CD4-positive, alpha-beta T cell treated with Interleukin-1 beta for 1 hour (primary cell): ENCODE data around the gene CDKN2B-AS1.

Source experiments
- DNase-seq, 2 donors: peaks; one replicate each; pipeline ENCODE4 v3.0.0-alpha.2; 2020 to 2022

The CDKN2B-AS1 gene

DNA sequence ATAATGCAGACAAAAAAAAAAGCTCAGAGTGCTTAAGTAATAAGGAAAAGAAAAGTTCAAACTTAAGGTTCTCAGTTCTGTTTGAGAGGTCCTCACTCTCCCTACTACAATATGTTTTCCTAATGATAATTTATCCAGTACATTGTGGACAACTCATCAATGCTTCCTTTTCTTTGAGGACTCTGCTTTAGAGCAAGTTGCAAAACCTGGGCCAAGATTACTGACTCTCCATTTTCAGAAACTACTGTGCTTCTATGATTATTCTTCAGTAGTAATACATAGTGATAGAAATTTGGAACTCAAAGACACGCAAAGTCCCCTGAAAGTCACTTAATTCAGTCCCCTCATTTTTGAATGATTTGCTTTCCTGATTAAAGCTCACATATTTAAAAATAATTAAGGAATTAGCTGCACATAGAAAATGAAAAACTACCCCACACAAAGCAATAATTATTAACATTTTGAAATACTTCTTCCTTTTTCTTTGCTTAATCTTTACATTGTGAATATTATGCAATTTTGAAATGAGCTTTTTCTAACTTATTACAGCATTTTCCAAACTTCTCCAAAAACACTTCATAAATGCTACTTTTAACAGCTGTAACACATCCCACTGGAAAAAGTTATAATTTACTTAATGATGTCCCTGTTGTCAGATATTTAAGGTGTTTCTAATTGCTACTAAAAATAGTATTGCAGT, 11.6 kb upstream of the CDKN2B-AS1 start:
- no peak for DNase-seq

DNA sequence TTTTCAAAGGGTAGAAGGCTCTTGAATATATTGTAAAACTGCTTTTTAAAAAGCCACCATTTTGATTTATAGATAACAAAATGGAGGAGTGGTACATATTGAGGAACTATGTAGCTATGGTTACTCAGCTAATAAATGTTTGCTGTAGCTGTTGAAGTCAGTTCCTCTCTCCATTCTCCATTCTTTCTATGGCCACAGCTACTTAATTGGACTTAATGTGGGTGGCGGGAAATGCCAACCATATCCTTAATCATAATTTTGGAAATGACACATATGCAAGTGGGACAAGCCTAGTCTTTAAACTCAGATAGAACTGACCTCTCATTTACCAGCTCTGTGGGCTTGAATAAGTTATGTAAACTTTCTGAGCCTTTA, 11.0 kb upstream of the CDKN2B-AS1 start:
- DNase-seq, result no peak

DNA sequence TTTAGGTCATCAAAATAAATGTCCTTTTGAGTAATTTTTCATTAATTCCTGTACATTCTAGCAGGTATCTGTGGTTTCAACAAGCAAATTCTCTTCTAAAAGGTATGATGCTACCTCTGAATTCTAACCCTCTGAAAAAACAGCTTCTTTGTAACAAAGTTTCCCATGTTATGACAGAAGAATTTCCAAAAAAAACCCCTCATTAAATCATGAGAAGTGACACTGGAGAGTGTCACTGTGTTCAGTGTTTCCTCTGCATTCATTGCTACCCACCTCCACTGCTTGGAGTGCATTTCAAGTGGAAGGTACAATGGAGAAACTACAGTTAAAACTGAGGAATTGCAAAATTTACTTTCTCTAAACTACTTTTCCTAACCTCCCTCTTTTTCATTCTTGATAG, 10.5 kb upstream of the CDKN2B-AS1 start:
- no peak for DNase-seq

DNA sequence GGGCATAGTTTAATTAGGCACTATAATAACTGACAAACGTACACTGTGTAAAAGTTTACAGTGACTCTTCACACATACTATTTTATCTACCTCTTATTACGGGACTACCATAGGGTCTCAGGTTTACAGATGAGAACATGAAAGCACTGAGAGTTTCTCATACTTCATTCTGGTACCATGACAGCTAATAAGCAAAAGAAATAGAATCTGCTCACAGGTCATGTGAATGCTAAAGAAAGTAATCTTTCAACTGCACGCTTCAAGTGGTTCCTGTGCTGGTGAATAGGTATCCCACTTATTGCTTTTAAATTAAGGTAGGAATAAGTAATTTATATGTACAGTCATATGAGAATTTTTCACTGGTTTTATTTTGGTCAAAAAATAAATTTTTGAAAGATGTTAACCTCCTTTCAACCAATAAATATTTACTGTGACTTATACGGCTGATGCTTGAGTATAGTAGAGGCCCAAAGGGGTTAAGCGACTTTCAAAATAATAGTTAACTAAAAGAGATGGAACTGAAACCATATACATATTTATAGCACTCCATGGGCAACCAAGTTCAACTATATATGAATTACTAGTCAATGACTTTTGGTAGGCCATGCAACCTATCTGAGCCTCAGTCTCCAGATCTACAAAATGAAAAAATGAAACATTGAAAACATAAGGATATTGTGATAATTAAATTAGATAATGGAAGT, 8.5 kb upstream of the CDKN2B-AS1 start:
- DNase-seq, result no peak

DNA sequence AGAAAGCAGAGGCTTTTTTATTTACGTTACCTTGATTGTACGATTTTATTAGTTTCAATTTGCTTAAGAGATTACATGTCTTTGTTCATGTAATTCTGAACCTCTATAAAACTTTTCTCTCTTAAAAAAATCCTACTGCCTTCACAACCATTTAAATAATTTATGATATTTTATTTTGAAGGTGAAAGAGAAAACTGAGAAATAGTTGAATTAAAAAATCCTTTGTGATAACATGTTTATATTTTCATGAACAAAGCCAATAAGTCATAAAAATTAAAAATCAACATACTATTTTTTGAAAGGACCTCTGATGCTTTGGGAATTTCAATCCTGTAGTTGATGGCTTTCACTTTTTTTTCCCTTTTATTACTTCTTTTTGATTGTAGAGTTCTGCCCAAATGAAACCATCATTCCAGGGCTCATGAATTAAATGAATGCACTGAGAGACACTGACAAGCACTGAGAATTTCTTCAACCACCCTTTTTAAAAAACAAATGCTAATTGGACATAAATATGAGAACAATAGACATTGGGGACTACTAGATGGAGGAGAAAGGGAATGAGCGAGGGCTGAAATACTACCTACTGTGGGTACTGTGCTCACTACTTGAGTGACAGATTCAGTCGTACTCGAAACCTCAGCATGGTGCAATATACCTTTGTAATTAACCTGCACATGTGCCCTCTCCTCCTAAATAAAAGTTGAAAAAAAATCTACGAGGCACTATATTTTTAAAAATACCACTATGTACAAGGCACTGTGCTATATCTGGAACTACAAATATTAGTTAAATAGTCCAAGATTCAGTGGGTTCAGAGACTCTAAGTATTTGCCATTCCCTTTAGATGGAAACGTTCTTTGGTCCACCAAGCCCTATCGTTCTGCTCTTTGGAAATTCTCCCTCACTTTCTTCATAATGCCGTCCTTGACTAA, 6.3 kb upstream of the CDKN2B-AS1 start:
- DNase-seq, result no peak

DNA sequence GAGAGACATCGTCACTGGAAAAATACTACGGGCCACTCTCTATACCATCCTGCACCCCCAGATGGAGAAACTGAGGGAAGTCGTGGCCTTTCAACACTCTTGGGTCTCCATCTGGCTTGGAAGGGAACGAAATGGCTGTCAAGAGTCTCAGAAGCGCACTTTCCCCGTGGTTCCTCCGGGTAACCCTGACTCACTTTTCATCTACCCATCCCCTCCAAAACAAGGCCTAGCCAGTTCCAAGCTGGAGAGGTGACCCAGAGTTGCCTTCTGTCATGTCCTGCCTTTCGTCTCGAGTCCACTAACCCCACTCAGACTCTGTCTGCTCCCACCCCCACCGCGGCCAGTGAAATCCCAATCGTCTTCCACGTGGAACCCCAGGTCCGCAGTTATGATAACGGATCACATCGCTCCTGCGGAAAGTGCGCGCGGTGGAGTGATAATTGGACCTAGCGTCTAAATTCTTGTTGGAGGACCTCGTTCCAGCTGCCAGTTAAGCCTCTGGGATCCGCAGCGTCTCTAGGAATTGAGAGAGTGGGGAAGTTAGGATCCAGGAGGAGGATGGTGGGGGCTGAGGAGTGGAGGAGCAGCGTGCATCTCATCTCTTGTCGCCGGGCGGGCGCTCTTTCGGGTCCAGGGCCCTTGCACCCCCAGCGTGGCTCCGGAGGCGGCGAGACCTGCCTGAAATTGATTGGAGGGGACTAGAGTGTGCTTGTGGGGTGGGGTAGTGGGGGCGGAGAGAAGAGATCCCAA, 5.0 kb upstream of the CDKN2B-AS1 start:
- DNase-seq, result no peak

DNA sequence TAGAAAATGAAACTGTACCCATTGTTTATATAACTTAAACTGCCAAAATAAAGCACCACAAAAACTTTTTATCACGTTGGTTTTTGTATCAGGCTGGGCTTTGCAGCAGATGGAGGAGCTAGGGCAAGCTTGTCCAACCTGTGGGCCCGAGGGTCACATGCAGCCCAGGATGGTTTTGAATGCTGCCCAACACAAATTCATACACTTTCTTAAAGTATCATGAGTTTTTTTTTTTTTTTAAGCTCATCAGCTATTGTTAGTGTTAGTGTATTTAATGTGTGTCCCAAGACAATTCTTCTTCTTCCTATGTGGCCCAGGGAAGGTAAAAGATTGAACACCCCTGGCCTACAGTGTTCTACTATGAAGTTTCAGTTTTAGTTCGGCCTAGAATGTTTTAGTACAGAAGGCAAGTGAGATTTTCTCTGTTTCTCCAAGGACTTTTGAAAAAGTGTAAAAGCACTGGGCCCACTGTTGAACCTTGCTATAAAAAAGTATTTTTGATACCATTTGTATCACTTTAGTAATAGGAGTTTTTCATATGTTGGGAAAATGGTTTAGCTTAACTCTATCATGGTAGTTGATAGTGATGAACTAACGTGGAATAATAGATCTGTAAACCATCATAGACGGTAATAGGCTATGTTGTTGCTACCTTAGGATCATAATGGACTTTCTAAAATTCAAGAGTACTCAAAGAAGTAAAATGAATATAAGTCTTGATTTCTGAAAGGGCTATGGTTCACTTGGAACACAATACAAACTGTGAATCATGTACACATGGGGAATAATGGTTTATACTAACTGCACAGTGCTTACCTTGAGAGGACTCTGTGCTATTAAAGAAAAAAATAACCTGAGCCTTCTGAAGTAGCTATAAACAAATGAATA, 3.3 kb upstream of the CDKN2B-AS1 start:
- DNase-seq, result no peak

DNA sequence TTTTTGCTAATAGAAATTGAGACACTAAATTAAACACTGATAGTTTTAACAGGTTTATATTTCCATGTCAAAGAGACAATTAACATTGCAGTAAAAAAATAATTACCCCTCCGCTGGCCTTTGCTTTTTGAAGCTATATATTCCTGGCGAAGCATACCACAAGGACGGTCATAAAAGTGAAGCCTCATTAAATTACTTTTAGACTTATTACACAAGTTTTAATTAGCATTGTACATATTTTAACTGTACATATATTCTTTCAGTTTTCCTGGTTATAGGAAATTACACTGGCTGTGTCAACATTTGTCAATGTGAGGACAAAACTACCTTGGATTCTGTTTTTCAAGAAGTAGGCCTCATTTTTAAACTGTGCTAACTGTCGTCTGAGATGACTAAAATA, 1.6 kb upstream of the CDKN2B-AS1 start:
- no peak for DNase-seq

DNA sequence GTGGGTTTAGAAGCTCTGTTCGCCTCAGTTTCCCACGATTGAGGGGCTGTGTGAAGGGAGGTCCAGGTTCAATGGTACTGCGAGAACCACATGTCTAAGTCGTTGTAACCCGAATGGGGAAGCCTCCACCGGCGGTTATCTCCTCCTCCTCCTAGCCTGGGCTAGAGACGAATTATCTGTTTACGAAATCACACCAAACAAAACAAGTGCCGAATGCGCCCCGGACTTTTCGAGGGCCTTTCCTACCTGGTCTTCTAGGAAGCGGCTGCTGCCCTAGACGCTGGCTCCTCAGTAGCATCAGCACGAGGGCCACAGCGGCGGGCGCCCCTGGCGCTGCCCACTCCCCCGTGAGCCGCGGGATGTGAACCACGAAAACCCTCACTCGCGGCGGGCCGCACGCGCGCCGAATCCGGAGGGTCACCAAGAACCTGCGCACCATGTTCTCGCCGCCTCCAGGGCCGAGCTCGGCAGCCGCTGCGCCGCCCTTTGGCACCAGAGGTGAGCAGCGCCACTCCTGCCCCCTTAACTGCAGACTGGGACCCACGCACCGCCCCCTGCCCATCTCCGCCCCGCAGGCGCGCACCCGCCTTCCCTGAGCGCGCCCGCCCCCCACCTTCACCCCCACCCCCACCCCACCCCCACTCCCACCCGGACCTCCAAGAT, 567 bp upstream of the CDKN2B-AS1 start, which contains the start of gene CDKN2A:
TSS of gene CDKN2A (minus strand) at position 500 of the 663 bp plus-strand sequence.
- peak; percentile 60 to 64 for DNase-seq

DNA sequence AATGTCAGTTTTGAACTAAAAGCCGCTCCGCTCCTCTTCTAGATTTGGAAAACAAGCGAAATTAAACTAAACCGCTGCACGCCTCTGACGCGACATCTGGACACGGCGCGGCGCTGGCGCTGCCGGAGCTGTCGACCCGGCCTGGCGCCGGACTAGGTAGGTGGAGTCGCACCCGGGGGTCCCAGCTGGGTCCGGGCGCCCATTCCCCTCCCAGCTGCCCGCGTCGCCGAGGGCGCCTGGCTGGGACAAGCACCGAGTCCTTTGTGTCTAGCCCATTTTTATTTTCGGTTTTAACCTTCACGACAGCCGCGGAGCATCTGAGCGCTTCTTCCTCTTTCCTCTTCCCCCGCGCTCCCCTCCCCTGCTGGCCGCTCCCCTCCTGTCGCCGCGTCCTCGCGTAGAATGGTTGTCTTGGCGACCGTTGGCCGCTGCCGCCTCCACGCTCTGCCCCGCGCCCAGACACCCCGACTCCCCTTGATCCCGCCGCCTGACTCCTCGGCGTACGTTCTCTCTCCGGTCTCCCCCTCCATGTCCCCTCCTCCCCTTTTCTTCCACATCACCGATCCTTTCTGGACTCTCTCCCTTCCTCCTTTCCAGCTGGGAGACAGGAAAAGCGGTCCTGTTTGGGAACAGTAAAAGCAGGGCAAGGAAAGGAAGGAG, 545 bp downstream of the CDKN2B-AS1 start:
- DNase-seq, result peak; percentile 88

DNA sequence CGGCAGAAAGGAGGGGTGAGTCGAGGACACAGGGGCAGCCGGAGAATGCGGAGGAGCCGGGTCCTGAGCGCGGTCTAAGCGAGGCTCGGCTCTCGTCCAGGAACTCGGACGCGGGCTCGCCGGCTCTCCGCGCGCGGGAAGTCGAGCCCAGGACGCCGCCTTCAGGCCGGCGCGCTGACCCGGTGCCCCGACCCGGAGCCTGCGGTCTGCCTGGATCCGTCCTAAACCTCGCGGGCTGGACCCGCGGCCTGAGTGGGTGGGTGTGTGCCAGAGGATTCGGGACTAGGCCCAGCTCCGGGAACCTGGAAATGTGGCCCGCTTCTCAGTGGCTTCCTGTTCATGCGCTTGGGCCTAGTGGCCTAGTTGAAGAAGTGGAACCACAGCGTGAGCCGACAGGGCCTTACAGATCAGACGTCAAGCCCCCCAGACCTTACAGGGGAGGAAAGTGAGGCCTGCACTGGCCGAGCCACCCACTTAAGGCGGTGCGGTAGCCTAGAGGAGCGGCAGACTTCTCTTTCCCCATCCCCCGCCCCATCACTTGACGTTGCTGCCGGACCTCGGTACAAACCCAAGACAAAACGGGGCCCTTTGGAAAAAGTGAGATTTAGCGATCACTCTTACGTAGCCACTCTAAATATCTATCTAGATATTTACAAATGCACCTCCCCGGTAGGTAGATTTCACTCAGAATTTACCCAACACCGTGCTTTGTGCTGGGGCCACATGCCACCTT, 1.2 kb downstream of the CDKN2B-AS1 start:
- peak in 1 of 2 donors; percentile 23 for DNase-seq

DNA sequence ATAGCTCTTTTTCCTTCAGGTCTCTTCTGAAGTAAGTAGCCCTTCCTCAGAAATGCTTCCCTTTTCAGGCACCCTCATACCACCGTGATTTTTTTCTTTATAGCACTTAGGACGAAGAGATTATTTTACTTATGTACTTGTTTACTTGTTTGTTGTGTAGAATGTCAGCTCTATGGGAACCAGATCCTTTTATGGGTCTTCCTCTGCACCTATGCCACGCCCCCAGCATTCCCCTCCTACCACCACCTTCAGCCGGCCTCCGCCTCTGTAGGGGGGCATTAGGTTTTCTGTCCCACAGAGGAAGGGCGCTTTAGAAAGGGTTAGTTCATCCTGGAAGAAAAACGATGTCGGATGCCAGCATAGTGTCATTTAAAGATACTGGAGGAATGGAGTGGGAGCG, 1.8 kb downstream of the CDKN2B-AS1 start:
- no peak for DNase-seq

DNA sequence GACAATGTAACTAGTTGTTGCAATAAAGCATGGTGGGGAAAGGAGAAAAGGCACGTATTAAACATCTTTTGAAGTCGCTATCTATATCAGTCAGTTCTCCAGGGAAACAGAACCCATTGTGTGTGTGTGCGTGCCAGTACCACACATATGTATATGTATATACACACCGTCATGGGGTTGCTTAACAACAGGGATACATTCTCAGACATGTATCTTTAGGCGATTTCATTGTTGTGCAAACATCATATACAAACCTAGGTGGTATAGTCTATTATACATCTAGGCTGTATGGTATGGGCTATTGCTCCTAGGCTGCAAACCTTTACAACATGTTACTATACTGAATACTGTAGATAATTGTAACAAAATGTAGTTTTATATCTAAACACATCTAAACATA, 2.3 kb downstream of the CDKN2B-AS1 start:
- DNase-seq, result no peak

DNA sequence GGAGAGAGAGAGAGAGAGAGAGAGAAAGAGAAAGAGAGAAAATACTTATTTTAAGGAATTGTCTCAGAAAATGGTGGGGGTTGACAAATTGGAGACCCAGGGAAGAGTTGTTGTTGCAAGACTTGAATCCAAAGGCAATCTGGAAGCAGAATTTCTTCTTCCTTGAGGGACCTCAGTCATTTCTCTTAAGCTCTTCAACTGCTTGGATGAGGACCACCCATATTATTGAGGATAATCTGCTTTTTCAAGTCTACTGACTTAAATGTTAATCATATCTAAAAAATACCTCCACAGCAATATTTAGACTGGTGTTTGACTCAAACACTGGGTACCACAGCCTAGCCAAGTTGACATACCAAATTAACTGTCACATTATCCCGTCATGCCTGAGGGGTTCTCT, 2.9 kb downstream of the CDKN2B-AS1 start:
- DNase-seq, result no peak

DNA sequence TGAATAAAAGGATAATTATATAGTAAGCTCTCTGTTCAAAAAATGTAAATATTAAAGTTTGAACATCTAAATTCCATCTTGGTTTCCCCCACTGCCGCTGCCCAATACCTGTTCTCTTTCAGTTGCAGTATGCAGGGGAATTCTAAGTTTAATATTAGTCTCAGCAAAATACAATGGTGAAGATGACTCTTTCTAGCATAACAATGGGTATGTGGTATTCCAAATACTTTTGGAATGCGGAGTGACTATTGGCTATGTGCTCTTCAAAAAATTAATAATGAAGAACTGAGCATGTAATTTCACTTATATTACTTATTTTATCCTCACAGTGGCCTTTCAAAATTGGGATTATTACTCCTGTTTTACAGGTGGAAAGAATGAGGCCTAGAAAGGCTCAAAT, 3.4 kb downstream of the CDKN2B-AS1 start:
- DNase-seq, result no peak

DNA sequence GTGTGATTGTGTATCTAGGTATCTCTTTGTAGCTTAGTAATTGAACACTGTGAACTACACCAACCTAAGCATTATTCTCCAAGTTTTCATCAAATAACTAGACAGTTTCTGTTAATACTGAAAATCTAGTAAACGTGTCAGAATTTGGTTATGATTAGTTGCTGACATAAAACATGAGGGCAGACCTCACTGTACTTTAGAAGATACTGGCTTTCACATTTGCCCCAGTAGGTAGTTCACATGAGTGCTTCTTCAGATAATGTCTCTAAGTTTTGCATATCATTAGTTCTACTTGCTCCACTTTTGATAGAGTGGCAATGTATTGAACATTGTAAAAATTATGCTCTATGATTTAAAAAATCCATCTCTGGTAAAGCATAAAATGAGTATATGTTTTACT, 7.4 kb downstream of the CDKN2B-AS1 start:
- no peak for DNase-seq

DNA sequence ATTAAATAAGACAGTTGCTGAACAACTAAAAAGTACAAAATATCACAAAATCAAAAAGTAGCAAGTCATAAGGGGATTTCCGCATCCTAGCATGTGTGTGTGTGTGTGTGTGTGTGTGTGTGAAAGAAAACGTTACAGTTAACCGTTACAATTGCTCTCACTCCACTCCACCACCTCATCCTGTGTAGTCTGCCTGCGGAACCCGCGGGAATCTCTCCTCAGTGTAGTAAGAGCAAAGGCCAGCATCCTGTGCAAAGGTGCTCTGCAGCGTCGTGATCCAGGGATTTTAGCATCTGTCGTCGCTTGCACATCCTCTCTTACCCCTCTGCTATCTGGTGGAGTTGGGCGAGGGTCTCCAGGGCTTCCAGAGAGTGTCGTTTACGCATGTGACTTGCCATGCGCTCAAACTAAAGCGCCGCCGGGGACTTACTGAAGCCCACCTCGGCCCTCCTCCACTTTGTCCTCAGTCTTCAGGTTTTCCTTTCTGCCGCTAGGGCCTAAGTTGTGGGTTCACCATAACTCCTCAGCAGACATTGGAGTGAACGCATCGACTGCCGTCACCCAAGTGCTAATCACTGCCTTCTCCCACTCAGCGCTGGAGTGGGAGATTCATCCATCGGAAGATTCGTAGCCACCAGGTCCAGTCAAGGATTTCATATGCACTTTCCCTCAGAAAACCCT, 10.6 kb downstream of the CDKN2B-AS1 start:
- DNase-seq, result peak in 1 of 2 donors; percentile 30

DNA sequence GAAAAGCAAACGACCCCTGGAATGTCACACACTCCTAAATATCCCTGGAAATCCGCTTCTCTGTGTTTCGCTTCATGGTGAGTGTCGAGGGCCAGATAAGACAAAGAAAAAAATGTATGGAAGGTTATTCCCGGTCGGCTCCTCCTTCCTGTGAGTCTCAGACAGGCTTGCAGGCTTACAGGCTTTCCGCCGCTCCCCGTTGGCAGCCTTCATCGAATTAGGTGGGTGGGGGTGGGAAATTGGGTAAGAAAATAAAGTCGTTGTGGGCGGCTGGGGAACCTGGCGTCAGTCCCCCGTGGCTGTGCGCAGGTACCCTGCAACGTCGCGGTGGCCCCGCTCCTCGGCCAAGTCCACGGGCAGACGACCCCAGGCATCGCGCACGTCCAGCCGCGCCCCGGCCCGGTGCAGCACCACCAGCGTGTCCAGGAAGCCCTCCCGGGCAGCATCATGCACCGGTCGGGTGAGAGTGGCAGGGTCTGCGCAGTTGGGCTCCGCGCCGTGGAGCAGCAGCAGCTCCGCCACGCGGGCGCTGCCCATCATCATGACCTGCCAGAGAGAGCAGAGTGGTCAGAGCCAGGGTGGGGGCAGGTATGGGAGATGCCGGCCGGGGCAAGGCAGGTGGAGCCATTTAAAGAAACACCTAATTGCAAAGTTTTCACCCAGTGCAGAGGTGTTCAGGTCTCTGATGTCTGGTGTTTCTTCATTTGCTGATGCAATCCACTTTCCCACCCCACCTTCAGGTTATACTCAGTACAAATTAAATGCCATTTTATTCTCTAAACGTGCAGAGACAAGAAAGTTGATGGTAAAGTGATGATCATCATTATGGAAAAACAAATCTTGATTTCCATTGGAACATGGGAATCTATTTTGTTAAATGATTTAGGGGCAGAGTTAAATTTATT, 11.4 kb downstream of the CDKN2B-AS1 start:
- DNase-seq, result no peak
